ENCODE results near the gene ARFGAP1. TPM values are rescaled to one million over a fixed set of nuclear protein-coding genes. Genes with fewer than 3 reads are reported as not detected.

The ARFGAP1 gene
- total RNA-seq, 4 donors from 2014 or later = 16.1 to 46.2 (median 22.7) TPM

DNA sequence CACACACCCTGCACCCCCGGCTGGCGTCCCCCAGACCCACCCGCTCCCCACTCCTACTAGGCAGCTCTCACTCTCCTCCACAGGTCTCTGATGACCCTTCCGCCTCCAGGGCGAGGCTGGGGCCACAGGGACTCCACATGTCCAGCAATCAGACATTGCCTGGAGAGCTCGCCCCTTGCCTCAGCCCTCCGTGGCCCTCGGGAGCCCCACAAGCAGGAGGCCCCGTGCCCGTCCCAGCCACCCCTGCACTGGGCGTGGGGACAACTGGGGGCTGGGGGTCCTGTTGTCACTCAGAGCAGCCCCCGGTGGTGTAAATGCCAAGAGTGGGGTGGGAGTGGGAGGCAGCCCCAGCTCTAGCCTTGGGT lies 21.9 kb downstream of the ARFGAP1 start:
- TF ChIP-seq, protein P1, sequence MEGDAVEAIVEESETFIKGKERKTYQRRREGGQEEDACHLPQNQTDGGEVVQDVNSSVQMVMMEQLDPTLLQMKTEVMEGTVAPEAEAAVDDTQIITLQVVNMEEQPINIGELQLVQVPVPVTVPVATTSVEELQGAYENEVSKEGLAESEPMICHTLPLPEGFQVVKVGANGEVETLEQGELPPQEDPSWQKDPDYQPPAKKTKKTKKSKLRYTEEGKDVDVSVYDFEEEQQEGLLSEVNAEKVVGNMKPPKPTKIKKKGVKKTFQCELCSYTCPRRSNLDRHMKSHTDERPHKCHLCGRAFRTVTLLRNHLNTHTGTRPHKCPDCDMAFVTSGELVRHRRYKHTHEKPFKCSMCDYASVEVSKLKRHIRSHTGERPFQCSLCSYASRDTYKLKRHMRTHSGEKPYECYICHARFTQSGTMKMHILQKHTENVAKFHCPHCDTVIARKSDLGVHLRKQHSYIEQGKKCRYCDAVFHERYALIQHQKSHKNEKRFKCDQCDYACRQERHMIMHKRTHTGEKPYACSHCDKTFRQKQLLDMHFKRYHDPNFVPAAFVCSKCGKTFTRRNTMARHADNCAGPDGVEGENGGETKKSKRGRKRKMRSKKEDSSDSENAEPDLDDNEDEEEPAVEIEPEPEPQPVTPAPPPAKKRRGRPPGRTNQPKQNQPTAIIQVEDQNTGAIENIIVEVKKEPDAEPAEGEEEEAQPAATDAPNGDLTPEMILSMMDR (IDR thresholded peaks at IDR 0.05; ENCODE audit: low read depth) = no peak

DNA sequence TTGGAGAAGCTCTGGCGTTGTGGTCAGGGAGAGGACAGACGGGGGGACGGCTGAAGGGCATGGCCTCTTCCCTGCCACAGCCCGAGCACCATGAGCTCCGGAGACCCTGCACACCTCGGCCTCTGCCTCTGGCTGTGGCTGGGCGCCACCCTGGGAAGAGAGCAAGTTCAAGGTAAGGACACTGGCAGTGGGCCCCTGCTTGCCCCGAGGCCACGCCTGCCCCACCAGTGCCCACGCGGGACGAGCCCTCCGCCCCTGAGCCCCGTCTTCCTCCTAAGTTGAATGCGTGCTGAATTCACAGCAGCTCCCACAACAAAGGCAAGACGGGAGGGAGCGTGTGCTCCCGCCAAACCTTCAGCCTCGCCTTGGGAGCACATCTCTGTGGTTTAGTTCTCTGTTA lies 22.4 kb downstream of the ARFGAP1 start:
- TF ChIP-seq, protein P1 (IDR thresholded peaks at IDR 0.05; ENCODE audit: low read depth) = no peak

DNA sequence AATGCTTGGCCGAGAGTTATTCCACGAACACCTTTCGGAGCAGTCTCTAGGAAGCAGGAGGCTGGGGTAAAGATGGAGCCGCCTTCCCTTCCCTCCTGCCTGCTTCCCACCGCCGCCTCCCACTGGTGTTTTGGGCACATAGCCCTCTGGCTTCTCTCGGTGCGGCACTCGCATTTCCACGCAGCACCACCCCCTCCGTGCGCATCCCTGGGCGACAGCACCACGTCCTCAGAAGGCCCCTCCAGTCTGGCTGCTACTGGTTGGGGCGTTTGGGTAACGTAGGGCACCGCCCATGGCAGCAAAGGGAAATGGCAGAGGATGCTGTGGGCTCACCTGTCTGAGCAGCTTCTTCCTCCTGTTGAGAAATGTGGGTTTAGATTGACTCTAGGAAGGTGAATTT lies 22.8 kb downstream of the ARFGAP1 start:
- TF ChIP-seq, protein P1 (IDR thresholded peaks at IDR 0.05; ENCODE audit: low read depth) = no peak

DNA sequence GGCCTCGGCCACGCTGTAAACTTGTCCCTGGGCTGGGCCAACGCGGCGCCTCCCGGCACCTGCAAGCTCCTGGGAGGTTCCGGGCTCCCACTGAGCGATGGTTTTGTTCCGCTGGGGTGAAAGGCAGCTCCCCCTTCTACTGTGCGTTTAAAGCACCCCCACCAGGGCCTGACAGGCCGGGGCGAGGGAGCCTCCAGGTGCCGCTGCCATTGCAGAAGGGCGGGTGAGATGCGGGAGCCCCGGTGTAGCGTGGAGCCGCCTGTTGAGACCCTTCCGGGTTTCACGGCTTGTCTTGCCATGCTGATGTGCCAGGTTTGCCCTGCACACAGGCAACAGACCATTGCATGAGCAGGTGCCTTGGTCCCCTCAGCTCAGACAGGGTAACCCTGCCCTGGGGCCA lies 23.2 kb downstream of the ARFGAP1 start:
- TF ChIP-seq, protein P1 (IDR thresholded peaks at IDR 0.05; ENCODE audit: low read depth) = no peak

DNA sequence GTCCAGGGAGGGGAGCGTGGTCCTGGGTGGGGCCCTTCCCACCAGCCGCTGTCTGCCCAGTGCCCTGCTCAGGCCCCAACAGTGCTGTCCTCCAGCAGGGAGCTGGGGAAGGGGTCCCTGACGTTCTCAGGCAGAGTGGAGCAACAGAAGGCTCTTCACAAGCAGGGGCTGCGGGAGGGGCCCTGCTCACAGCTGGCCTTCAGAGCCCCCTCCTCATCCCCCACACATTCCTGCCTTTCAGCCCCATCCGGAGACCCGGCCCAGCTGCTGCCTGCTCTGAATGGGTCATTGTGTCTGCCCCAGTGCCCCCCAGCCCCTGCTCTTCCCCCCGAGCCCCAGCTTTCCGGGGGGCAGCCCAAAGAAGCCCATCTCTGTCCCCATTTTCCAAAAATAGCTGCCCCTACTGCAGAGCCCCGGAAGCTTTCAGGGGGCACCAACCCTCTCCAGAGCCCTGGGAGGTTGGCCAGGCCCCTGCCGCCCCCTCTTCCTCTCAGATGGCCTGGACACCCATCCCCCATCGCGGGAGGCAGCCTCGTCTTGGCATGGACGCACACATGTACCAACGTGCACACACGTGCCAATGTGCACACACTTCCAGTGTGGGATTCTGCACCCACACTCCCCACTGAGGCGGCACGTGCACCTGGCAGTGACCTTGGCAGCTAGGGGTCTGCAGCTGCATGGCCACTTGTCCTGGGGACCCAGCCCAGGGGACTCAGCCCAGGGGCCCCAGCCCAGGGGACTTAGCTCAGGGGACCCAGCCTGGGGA lies 24.1 kb downstream of the ARFGAP1 start:
- TF ChIP-seq, protein P1 (IDR thresholded peaks at IDR 0.05; ENCODE audit: low read depth) = no peak

DNA sequence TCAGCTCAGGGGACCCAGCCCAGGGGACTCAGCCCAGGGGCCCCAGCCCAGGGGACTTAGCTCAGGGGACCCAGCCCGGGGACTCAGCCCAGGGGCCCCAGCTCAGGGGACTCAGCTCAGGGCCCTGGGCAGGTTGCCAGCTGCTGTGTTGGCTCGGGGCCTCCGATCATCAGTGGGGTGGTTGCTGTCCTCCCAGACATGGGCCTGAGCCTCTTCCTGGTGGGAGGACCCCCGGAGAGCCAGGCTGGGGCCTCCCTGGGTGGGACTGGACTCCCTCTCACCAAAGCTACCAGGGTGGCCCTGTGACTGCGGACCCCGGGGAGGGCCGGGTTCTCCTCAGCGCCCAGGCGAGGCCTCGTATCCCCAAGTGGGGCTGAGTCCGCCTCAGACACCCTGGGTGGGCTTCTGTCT lies 24.8 kb downstream of the ARFGAP1 start:
- TF ChIP-seq, protein P1 (IDR thresholded peaks at IDR 0.05; ENCODE audit: low read depth) = no peak

DNA sequence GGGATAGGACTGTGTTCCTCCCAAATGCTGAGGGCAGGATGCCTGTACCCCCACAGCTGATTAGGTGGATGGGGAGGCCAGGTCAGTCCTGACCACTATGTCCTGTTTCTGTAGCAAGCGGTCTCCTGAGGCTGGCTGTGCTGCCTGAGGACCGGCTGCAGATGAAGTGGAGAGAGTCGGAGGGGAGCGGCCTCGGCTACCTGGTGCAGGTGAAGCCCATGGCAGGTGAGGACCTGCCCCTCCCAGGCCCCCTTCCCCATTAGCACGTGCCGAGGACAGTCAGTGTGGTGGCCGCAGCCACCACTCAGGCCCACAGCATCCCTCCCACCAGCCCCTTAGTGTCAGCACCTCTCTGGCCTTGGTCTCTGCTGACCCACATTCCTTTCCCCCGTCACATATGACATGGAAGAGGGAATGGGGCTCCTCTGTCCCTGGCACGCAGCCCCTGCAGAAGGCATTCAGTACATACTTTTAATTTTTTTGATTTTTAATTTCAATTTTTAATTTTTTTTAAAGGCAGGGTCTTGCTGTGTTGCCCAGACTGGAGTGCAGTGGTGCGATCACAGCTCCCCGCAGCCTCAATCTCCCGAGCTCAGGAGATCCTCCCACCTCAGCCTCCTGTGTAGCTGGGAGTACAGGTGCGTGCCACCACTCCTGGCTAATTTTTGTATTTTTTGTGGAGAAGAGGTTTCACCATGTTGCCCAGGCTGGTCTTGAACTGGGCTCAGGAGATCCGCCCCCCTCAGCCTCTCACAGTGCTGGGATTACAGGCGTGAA lies 25.4 kb downstream of the ARFGAP1 start:
- TF ChIP-seq, protein P1 (IDR thresholded peaks at IDR 0.05; ENCODE audit: low read depth) = no peak

All from subcutaneous adipose tissue (tissue), 4 donors.